Stimulated activated CD8-positive, alpha-beta memory T cell treated with anti-CD3 and anti-CD28 coated beads, Interleukin-4, amount 100 ng/mL, for 48 hours (primary cell): ENCODE measurements around the gene BMP8B.

ENCODE experiments used
- DNase-seq: peaks from one replicate; pipeline ENCODE4 v3.0.0-alpha.2; 2020

Gene BMP8B

DNA sequence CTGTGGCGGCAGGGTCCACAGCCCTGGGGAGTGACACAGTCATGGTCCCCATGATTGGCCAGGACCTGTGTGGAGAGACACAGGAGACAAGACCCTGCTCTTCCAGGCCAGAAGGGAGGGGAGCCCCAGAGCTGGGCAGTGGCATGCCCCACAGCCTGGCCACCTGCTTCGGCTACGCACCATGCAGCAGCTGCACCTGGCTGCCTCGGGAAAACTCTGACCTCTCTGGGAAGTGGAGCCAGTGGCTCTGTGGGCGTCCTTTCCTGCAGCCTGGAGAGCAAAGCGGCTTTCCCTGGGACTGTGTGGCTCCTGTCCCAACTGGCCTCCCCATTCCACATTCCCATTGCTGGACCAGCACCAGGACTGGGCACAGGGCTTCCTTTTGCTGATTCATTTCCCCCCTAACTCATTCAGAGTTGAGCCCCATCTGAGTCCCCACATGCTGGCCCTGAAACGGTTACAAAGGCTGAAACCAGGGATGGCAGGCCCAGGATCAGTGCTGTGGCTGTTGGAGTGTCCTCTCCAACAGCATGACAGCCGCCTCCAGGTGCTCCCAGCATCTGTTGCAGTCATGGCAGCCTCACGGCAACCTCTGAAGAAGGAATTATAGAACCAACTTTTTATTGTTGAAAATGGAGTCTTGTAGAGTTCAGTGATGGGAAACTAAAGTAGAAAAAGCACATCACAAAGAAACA, 32.6 kb downstream of the BMP8B start:
- no peak for DNase-seq

DNA sequence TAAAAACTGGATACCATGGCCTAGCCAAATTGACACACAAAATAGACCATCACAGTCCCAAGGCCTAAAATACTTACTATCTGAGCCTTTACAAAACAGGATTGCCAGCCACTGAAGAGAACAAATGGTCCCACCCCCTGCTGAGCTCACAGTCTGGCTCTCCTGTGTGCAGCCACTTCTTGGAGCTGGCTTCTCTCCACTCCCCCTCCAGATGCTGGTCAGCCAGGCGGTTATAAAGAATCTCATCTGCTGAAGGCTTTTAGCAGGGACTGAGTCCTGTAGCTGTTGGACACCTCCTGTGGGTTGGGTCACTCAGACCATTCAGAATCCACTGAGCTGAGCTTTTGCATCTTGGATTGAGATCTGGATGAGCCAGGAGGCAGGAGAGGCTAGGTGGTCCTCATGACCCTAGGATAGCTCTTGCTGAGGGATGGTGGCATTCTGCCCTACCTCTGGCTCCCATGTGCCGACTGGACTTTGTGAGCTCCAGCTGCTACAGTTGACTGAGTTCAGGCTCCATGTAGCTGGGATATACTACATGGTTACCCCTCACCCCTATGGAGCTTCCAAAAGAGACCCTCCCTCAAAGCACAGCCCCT, 33.7 kb downstream of the BMP8B start:
- DNase-seq = no peak

DNA sequence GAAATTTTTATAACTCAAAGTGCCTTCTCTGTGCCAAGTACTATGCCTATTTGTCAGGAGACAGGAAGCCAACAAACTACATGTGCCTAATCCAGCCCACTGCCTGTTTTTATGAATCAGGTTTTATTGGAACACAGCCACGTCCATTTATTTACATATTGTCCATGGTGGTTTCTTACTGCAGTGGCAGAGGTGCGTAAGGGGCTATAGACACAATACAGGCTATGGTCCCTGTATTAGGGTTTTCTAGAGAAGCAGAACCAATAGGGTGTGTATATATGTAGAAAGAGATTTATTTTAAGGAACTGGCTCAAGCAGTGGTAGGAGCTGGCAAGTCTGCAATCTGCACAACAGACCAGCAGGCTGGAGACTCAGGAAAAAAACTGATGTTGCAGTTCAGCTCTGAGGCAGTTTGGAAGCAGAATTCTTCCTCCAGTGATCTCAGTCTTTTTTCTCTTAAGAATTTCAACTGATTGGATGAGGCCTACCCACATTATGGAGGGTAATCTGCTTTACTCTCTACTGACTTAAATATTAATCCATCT, 34.6 kb downstream of the BMP8B start:
- no peak for DNase-seq

DNA sequence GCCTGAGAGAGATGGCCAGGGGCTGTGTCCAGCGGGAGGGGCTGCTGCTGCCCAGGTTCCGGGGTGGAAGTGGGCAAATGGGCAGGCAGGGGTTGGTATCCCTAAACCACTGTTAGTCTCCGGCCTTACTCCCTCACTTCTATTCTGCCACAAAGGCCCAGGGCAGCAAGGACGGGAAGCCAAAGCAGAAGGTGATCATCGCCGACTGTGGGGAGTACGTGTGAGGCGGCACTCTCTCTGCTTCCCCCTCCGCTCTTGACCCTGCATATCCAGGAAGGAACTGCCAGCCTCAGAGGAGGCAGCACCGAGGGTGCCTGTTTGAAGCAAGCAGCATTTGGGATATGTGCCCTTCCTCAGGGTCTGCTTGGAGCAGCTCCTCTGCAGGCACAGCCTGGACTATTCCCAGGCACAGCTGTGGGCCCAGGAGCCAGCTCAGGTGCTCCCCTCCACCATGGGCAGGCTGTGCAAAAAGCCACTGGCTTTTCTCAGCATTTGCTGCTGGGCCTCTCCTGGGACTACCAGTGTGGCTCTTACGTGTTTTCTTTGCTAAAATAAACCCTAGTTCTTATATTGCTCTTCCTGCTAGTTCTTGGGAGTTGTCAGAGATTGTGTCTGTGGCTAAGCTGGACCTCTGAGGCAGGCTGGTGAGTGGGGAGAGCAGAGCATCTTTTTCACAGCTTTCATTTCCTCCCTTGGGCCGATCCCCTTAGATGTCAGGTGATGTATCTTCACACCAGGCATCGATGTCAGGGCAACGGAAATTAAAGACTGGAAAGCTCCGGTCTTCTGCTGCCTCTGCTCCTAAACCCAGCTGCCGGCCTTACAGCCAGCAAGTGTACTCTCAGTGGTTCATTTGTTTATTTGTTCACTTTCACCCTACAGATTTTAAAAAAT, 35.3 kb downstream of the BMP8B start:
- DNase-seq = no peak

DNA sequence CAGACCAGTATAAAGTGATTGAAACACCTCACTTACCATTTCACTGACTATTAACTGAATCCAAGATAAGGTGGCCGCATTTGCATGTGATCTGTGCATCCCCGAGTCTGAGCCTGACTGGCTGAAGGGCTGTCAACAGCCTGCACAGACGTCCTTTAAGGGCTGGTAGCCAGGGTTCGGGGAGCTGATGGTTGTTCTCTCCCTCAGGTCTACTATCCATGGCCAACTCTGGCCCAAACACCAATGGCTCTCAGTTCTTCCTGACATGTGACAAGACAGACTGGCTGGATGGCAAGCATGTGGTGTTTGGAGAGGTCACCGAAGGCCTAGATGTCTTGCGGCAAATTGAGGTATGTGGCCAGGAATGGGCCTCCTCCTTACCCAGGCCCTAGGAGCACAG, 36.0 kb downstream of the BMP8B start:
- DNase-seq = no peak

DNA sequence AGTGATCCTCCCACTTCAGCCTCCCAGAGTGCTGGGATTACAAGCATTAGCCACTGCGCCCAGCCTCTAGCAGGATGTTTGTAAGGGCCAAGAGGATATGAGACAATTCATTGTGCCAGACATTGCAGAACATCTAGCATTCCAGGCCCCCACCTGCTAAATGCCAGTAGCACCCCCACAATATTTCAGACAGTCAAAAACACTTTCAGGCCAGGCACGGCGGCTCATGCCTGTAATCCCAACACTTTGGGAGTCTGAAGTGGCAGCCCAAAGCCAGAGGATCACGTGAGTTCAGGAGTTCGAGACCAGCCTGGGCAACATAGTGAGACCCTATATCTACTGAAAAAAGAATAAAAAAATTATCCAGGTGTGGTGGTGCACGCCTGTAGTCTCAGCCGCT, 37.1 kb downstream of the BMP8B start:
- no peak for DNase-seq

DNA sequence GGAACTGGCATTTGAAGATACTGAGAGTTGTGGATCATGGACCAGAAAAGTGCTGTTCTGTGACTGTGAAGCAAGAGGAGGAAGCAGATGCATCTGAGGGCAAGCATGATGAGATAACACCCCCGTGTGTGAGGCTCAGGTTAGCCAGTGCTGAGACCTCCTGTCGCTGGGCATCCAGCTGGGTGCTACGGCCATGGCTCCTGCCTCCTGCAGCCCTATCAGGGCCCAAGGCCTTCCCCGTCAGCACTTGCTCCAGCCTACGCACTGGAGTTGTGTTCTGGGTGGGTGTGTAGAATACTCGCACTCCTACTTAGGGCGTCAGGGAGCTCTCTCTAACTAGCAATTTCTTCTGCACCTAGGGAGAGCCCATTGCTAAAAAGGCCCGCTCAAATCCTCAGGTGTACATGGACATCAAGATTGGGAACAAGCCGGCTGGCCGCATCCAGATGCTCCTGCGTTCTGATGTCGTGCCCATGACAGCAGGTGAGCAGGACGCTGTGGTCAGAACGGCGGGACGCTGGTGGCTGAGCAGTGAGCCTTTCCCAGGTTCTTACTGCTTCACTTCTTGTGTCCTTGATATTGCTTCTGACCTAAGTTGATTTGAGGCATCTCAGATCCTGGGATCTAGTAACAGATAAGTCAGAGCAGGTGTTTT, 43.5 kb downstream of the BMP8B start:
- no peak for DNase-seq

DNA sequence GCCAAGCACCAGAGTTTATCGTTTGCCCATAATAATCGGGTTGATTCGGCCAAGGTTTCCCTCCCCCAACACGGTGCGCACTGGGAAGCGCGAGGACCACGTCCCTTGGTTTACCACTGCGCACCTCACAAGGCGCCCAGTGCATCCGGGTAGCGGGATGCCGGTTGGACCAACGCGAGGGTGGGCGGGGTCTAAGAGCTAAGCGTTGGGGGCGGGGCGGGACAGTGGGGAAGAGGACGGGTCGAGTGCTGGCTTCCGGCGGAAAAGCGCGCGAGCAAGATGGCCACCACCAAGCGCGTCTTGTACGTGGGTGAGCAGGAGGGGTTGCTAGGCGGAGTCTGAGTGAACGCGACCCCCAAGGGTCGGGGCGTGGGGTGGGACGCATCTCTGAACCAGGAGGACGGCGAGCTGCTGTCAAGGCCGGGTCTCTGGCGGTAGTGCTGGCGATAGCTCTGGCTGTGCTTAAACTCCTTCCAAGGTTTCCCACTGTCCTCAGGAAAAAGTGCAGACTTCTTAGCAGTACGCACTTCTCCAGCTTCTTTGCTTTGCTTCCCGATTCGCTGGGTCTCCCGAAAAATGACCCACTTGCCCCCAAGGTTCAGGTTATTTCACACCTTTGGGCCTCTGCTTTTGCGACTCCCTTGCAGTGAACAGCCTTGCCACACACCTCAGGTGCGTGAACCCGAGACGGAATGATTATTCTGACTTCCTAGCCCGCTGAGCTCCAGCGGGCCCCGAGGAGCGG, 49.9 kb downstream of the BMP8B start, which contains the start of gene PPIE:
PPIE (plus strand) TSS at position 261 of the 745 bp plus-strand sequence; CDS start at position 280, 19 bp downstream.
- DNase-seq = peak; percentile 99

DNA sequence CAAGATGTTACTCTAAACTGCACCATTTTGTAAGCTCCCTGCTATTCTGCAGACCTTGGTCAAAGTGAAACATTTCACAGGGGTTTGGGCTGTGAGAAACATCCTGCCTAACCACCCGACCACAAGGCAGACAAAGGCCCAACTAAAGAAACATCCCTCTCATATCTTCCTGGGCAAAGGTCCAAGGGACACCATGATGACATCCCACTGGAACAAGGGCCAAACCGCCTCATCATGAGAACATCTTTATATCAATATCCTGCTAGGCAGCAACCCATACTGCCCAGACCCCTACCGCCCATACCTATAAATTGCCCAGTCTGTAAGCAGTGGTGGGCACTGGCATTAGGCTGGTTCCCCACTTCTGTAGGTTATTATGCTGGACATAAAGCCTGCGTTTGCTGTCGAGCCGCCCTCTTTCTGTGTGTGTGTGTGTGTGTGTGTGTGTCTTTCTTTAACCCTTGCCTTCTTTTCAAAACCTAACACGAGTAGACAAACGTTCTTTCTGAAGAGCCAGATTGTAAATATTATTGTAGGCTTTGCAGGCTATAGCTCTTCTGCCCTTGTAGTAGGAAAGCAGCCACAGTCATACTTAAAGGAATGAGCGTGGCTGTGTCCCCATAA, 51.0 kb downstream of the BMP8B start:
- no peak for DNase-seq

DNA sequence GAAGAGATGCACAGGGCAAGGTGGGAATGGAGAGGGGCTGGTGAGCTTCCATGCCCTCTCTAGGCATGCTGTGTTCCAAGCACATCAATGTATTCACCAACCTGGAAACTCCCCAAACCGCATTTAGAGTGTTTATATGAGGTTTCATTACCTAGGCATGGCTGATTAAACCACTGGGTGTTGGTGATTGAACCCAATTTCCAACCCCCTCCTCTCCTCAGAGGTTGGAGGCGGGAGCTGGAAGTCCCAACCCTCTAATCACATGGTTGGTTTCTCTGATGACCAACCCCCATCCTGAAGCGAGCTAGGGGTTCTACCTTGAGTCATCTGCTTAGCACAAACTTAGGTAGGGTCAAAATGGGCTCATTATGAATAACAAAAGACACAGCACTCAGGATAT, 52.9 kb downstream of the BMP8B start:
- DNase-seq = no peak

DNA sequence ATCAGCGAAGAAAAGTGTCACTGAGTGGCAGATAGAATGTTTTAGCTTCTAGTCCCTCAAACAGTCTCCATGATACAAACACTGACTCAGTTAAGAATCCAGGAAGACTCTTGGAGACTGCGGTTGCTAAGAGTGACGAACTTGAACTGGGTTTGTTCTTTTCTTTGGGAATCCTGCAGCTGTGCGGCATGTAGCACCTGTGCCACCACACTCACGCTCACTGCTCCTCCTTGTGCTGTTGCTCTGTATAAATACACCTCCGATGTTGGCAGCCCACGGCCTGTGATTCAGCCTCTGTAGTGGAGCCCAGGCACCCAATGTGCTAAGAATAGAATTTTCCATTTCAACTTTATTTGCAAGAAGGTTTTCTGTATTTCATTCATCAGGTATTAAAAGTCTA, 55.5 kb downstream of the BMP8B start:
- no peak for DNase-seq

DNA sequence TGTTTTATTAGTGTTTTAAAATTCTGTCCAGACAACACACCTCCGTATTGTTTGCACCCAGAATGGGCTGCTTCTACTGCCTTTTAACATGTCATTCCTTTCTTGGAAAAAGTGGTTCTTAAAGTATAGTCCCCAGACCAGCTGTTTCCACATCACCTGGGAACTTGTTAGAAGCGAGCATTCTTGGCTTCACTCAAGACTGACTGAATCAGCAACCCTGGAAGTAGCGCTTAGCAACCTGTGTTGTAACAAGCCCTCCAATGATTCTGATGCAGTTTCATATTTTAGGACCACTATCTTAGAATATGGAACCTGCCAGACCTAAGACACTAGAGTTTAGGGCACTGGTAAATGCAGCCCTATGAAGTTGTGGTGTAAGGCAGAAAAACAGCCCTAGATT, 55.9 kb downstream of the BMP8B start:
- DNase-seq = no peak

DNA sequence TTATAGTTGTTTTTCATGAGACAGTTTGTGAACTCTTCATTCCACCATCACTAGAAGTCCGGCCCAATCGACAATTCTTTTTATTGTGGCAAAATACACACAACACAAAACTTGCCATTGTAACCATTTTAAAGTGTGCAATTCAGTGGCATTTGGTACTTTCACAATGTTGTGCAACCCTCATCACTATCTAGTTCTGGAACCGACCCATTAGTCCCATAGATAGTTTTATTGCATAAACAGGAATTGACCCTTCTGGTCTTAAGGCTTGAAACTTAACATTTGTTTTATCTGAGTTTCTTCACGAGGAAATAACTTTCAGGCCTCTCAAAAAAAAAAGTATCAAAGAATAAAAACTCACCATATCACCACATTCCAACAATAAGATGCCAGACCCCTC, 58.8 kb downstream of the BMP8B start:
- no peak for DNase-seq

DNA sequence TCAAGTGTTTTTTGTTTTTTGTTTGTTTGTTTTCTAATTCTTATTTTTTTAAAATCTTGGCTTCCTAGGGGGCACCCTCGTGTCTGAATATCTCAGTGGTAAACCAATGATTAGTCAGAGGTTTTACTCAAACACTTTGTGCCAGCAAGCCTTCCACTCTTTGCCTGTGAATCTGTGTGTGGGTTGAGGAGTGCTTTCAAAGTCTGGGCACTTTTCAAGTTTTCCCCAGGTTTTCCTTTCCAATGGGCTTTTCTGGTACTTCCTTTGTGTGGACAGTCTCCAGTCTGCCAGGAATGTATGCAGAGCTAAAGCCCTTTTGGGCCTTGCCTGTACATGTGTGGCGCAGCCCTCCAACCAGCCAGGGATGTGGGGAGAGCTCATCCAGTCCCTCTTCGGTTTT, 59.6 kb downstream of the BMP8B start:
- DNase-seq = no peak

DNA sequence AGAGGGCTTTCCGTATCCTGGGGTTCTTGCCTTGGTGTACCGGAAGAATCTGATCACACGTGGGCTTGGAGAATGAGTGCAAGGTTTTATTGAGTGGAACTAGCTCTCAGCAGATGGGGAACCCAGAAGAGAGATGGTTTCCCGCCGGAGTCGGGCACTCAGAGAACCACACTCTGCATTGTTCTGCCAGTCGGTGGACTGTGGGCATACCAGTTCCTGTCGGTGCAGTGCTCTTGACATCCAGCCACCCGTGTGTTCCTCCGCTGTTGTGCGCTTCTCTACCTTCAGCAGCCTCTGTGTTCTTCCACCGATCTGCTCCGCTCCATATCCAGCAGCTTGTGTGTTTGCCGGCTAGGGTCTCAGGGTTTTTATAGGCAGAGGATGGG, 60.7 kb downstream of the BMP8B start:
- DNase-seq = no peak

DNA sequence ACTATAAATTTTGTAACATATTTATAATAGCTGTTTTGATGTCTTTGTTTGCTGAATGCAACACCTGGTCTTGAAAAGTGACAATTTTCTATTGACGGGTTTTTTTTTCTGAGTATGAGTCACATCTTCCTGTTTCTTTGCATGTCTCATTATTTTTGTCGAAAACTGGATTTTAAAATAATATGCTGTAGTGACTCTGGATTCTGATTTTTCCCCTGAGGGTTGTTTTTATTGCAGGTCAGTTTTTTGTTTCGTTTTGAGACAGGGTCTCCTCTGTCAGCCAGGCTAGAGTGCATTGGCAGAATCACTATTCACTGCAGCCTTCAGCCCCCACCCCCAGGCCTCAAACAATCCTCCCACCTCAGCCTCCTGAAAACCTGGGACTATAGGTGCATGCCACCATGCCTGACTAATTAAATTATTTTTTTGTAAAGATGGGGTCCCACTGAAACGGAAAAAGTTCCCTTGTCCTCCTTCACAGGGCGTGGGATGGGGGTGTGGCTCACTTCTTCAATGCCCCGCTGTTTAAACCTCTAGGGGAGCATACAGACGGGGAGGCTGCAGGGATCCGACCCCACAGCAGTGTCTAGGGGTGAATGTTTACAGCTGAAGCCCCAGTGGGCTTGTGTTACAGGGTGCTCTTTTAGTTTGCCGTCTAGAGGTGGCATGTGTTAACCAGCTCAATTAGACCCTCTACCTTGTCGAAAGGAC, 61.3 kb downstream of the BMP8B start:
- no peak for DNase-seq

DNA sequence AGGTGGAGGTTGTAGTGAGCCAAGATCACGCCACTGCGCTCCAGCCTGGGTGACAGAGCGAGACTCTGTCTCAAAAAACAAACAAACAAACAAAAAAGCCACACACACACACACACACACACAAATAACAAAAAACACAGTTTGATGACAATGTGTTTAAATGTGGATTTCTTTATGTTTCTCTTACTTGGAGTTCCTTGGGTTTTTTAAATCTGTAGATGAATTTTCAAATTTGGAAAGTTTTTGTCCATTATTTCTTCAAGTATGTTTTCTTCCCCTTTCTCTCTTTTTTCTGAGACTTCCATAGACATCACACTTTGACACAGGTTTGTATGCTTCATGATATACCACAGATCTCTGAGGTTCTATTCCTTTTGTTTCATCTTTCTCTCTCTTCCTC, 62.1 kb downstream of the BMP8B start:
- no peak for DNase-seq

DNA sequence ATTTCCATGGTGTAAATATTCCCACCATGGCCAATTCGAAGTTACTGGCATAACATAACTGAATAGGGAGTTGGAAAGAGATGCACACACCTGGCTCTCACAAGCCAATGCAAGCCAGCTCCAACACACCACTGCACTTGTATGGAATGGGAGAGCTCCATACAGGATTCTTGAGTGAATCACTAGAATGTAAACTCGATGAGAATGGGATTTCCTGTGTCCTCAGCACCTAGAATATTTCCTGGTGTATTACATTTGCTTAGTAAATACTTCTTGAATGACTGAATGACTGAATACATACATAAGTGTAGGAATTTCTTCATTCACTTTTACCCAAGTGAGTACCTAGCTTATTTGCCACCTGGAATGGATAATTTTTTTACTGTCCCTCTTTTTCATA, 66.2 kb downstream of the BMP8B start:
- no peak for DNase-seq

DNA sequence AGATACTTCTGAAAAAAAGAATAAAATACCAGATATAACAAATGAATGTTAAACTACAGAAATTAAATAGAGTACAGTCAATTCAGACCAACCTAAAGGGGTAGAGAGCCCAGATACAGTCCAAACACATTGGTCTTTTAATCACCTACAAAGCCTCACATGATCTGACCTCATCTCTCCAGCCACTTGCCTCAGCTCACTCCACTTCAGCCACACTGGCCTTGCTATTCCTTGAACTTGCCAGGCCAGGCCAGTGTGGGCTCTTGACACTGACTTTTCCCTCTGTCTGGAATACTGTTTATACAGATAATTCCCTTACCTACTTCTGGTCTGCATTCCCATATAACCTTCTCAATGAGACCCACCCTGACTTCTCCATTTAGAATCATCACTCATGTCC, 67.0 kb downstream of the BMP8B start:
- no peak for DNase-seq

DNA sequence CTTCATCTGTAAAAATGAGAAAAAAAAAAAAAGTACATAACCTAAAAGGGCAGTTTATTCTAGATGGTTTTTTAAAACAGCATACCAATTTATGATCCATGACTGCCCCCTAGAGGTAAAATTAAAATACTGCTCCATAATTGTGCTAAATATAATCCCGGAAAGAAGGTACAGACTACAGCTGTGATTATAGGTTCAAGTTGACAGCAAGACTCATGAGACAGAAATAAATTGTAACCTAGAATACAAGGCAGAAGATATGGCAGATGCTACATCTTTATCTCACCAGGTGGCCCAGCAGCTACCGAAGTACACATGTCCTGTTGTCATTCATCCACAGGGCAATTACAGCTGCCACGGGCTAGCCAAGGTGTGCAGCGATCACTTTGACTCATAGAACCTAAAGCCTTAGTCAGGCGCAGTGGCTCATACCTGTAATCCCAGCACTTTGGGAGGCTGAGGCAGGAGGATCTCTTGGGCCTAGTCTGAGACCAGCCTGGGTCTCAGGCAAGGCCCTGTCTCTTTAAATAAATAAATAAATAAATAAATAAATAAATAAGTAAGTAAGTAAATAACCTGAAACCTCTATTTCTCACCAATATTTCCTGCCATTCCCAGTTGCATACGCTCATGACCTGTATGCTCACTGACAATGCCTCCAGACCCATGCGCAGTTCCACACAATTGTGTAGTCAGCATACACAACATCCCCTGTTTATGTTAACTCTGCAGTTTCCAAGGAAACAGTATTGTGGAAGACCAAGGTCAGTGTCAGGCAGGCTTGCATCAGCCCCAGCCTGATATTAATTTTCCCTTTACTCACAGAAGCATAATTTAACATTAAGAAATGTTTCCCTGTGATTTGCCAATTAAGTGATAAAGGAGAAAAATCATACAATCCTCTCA, 68.3 kb downstream of the BMP8B start:
- no peak for DNase-seq
